Activated CD4-positive, alpha-beta T cell treated with anti-CD3 and anti-CD28 coated beads, Interleukin-2, amount 50 U/mL, for 1 hour (primary cell): ENCODE measurements around the gene CERS6.
"Not testable (repeated sequence)": the region's sequence is repeated elsewhere in the genome, so short reads cannot be mapped to it uniquely, and the experiment has no call there.

Source experiments
- DNase-seq: peaks from one replicate; pipeline ENCODE4 v3.0.0-alpha.2; 2020

Gene CERS6

DNA sequence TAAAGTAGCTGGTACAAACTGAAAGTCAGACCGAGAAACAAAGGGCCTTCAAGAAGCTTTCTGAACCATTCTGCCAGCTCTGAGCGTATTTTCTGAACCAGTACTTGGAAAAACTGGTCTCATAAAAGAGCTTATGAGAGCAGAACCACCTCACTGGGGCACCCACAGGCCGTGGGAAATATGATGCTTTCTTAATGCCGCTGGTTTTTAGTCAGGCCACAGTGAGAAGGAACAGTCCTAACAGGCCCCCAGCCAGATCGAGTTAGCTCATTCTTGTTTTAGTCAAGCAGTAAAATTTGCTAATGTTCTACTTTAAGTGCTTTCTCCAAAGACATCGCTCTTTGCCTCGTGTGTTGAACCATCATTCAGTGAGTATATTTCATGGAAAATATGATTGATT is 333.7 kb downstream of the CERS6 start:
- no peak for DNase-seq

DNA sequence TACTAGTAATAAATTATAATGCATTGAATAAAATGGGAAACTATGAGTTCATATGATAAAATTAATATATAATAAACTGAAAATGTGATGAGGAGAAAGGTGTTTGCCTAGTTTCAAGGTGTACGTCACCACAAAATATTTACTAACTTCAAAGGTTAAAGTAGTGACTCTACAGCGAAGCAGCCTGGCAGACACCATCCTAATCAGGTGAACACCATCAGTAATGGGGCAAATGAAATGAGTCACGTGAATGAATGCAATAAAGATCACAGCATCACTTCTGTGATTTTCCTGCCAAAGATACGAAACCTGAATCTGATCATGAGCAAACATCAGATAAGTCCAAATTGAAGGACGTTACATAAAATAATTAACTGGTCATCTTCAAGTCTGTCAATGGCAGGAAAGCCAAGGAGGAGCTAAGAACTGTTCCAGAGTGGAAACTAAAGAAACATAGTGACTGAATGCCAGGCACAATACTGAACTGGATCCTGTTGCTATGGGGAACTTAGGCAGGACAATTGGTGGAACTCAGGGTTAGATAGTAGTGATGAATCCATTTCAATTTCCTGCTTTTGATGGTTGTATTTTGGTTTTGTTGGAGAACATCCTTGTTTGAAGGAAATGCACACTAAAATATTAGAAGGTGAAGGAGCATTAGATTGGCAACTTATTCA is 334.3 kb downstream of the CERS6 start:
- DNase-seq, result no peak

DNA sequence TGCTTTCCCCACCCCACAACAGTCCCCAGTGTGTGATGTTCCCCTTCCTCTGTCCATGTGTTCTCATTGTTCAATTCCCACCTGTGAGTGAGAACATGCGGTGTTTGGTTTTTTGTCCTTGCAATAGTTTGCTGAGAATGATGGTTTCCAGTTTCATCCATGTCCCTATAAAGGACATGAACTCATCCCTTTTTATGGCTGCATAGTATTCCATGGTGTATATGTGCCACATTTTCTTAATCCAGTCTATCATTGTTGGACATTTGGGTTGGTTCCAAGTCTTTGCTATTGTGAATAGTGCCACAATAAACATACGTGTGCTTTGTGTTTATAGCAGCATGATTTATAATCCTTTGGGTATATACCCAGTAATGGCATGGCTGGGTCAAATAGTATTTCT is 335.1 kb downstream of the CERS6 start:
- not testable (repeated sequence) for DNase-seq

GRCh38 chr2:168793596-168793995 is 337.5 kb downstream of the CERS6 start:
- no peak for DNase-seq

DNA sequence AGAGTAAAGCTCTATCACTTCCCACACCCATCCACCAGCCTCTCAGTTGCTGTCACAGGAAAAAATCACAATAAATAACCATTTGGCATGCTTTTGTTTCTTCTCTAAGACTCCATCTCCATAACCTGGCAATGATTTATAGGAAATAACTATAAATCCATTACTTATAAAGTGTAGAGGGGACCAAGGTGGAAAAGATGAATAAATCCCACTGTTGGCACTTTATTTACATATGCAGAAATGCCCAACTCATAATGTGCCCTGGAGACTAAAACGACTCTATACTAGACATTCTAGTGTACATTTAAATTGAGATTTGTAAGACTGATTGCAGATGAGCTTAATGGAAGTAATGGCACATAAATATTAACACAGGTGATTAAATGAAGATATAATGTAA is 338.9 kb downstream of the CERS6 start:
- no peak for DNase-seq

GRCh38 chr2:168796090-168796577 is 340.1 kb downstream of the CERS6 start:
- no peak for DNase-seq

DNA sequence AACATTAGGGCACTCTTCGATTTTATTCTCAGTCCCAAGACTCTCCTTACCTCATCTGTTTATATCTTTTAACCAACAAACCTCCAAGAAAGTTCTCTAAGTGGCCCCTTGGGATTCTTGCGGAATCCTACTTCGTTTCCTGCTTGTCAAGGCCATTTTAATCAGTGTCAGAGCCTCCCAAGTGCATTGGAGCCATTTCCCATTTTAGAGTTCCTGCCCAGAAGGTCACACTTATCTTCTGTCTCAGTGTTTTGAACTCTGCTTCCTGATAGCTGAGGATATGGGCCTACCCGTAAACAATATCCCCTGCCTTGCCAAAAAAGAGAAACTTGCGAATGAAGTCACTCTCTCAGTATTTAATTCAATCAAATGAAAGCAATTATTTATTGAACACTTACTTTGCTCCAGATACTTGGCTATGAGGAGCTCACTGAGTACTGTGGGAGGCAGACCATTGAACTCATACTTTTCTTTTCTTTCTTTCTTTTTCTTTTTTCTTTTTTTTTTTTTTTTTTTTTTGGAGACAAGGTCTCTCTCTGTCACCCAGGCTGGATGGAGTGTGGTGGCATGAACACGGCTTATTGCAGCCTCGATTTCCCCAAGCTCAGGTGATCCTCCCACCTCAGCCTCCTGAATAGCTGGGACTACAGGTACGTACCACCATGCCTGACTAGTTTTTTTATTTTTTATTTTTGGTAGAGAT is 340.7 kb downstream of the CERS6 start:
- no peak for DNase-seq

GRCh38 chr2:168797286-168797655 is 341.2 kb downstream of the CERS6 start:
- DNase-seq, result no peak

DNA sequence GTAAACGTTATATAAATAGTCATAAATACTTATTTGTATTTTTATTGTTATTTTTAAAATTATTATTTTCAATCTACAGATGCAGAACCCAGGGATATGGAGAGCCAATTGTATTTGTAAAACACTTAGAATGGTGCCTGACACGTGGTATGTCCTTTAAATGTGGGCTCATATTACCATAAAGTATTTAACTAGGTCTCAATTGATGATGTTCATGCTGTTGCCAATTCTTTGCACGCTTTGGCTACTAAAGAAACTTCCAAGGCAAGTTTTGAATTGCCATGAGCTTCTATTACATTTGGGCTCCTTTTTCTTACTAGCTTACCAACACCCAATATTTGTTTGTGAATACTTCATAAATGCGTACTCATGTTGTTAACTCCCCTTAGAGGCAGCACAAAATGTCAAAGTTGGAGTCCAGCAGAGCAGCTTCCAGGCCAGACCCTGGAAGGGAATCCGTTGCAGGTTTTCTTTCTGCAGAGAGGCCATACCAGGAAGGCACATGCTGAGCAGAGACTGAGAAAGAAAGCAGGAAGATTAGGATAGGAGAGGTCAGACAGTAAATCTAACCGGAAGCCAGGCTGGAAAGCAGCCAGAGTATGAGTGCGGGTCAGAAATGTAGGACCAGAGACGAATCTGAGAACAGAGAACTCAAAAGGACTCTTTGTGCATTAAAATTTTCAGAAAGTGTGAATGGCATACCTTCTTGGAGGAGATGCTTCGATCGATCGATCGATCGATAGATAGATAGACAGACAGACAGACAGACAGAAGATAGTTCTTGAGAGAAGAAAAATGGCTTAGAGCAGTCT is 342.2 kb downstream of the CERS6 start:
- no peak for DNase-seq

DNA sequence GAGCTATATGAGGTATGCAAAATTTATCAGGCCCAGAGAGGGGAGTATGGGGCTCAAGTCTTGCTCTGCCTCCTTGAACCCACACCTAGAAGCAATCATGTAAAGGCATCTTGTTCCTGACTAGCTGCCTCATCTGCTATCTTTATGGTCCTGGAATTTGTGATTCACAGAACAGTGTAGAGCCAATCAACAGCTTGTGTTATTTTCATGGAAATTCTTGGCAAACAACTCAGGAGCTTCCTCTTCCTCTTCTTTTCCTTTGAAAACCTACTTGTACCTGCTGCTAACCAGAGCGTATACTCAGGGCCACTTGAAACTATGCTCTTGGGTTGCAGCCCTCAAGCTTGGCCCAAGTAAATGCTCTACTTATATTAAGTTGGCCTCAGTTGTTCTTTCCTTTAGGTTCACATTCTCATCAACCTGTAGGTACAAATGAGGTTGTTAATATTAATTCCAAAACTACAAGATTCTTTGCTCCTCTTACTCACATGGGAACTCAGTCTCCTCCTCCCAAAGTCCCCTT is 342.9 kb downstream of the CERS6 start:
- no peak for DNase-seq

DNA sequence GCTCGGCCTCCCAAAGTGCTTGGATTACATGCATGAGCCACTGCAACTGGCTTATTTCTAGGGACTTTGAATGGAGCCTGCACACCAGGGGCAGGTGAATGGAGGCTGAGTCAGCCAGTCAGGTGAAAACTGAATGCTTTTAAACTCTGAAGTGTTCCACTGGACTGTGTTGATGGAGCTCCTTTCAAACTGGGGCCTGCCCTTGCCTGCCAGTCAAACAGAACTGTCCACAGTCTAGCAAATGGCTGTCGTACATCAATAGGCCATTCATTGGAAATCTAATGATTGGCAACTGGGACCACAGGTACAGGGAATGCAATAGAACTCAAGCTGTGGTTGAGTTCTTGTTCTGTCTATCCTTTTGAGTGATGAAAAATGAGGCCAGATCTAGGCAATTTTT is 345.4 kb downstream of the CERS6 start:
- DNase-seq, result no peak

DNA sequence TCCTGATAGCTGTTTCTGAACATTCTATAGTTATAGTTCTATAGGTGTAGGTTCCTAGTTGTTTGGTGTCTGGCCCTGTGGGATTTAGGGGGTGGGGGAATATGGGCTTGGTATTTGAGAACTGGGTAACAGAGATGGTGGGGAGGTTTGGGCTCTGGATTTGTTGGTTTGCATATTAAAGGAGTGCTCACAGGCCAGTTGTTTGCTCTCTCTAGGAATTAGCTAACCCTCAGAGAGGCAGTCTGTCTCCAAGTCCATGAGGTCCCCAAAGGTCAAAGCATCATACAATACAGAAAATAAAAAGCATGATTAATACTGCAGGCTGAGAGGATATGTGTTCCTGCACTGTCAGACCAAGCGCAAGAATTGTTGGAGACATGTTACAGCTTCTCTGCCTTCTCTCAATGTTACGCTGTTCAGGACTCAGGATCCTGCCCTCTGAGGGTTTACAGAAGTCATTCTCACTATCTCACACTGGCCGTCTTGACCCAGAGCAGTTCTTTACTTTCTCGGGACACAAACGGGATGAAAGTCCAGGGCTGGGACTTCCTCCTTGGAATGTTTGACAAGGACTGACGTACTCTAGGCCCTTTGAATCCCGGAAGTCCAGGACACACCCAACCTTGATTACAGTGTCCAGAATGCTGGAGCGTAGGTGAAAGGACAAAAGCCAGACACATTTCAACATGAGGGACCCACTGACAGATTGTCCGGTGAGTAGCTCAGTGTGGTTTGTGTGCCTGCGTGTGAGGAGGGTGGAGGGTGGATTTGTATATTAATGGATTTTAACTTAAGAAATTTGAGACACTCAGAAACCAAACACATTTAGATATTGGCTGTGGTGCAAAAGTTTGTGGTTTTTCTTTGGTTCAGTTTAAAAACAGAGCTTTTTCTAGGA is 346.1 kb downstream of the CERS6 start, which contains the start of gene NOSTRIN:
Gene NOSTRIN, plus strand, starts transcription at position 677 of the 898 bp plus-strand sequence. Its CDS starts 10 bp downstream, at position 687.
- DNase-seq, result no peak

DNA sequence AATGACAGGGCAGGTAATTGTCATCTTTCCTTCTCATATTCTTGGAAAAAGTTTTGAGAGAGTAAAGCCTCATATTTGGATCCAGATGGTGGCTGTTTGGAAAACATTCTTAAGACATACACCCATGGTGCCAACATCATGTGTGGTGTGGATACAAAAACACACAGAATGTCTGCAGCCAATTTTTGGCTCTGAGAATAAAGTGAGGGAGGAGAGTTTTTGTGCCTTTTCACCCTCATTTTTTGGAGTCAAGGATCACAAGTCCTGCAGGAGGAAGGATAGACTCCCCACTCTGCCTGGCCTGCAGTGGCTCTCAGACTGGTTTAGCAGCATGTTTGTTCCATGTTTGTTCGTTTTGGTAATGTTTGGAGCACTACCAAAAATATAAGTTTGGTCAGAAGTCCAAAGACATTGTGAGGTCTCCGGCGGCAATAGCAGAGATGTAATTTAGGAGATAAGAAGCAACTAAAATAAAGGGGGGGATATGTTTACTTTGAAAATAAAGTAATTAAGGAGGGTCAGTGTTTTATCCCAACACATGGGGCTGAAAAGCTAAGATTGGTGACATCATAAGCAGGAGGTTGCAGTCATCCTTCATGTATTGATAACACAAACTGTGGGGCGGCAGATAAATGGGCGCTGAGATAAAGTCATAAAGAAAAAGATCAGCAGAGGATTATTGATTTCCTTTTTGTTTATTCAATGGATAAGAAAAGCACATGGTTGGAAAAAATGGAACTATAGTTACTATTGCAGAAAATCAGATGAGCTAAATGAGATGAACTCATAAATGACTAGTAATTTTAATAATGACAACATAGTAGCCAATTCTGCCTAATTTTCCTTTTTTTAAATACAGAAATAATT is 347.0 kb downstream of the CERS6 start:
- no peak for DNase-seq

DNA sequence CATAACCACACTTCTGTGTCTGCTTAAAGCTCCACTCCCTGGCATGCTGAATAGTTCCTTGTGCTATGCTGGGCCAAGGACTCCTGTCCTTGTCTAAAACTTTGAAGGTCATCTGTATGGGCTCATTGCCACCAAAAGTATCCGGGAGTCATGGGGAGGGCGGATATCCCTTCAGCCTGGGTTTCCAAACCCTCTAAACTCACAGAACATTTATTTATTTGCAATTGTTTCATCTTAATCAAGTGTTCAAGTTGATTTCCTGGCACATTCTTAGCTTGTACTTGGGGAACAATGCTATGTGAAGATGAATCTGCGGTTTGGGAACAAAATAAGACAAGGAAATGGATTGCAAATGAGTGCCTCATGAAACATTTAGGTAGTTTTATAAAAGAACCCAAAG is 348.1 kb downstream of the CERS6 start:
- DNase-seq, result no peak

DNA sequence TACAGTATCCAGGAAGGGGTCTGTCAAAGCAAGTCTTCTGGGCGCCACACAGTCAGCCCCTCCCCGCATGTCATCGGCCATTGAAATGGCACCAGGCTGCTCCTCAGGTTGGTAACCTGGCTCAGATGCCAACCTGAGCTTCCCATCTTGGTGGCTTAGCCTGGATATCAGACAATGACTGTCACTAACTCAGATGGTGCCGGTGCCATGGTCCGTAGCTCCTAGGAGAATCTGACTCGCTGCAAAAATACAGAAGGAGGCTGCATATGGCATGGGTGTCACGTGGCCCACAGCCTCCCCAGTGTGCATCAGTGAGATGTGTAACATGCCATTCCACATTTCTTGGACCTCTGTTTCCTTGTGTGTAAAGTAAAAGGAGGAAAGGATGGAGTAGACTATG is 349.5 kb downstream of the CERS6 start:
- no peak for DNase-seq

DNA sequence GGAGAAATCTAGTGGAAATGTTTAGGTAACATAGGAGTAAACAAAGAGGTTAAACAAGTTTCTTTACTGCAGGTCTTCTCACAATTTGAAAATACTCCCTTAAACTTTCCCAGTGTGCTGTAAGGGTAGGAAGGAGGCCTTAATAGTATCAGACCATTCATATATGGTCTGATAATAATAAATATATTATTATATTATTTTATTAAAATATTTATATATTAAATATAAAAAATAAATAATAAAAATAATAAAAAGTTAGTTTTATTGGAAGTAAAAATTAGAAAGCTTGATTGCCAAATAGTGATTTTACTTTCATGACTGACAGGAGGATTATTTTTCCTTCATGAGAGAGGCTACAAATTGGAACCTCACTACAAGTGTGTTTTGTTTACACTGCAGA is 353.5 kb downstream of the CERS6 start:
- no peak for DNase-seq

GRCh38 chr2:168810235-168810634 is 354.2 kb downstream of the CERS6 start:
- no peak for DNase-seq

DNA sequence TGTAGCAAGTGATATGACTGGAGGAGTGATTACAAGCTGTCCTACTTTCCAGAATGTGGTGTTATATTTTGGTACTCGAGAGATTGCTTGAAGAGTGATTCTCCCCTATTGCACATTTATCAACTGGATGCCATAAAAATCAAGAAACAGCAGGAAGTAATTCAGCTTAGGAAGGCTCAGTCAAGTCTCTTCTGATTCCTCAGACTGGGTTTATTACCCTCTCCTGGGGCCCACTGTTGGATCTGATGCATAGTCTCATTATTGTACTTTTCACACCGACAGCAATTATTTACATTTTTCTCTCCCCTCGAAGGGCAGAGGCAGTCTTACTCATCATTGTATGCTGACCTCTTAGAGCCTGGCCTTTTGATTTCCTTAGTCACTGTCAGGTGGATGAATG is 355.6 kb downstream of the CERS6 start:
- DNase-seq, result no peak

DNA sequence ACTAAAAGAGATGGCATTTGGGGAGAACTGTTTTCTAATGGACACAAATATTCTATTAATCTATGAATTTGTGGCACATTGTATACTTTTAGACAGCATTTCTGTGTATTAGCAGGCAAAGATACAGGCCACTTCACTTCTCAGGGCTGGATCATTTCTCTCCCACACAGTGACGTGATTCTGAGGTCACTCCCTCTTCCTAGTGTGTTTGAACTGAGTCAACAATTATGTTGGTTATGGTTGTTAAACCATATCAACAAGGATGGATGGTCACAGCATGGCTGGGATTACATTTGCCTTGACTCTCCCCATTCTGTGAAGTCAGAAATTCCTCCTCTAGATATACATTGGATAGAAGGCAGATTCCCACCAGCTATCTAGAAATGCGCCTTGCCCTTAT is 358.0 kb downstream of the CERS6 start:
- no peak for DNase-seq

DNA sequence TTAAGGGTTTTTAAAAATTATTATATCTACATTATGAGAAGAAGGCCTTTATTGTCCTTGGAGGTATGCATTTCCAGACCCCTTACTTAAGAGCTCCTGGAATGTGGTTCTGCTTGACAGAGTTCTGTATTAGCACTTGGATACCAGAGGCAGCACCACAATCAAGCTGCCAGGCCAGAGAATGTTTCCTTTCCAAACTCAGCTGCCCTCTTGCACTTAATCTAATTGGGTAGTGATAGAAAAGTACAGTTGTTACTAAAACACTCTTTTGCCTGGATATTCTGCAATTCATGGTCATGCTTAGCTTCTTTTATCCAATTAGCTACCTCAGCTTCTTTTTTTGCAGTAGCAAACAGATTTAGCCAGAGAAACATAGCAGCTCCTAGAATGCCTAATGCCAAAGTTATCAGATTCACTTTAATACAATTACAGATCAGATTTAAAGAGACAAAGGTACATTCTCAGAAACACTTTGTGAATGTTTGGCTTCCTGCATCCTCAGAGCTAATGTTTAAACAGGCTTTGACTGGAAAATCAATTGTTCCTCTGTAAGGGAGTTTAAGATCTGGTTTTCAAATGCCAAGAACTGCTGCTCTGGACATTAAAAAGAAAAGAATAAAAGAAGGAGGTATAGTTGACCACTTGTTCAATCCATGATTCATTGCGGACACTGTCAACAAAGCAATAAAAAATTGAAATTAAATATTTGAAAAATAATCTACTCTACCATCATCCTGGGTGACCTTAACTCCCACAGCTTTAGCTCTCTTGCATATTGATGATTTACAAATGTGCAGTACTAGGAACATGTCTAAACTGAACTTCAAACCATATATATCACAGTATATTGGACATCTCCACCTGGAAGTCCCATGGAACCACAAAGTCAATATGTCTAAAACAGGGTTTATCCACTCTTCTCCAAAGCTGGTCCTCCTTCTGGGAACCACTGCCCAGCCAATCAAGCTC is 359.2 kb downstream of the CERS6 start:
- no peak for DNase-seq
